Liver (tissue), 3 donors: Measurements from ENCODE around the gene HNRNPA2B1.

Experiments used
- ATF3 ChIP-seq: IDR thresholded peaks from 2 replicates; pipeline ENCODE4 v1.6.1; 2016; ENCODE audit warnings: antibody characterized with exemption
- CTCF ChIP-seq: fragments of 150-350 bp; IDR thresholded peaks from 2 replicates; pipeline ENCODE4 v1.5.1; 2017; ENCODE audit warnings: improper control_type of control experiment, low read depth, low read length; ENCODE audit not compliant: missing input control
- EGR1 ChIP-seq, 2 donors: IDR thresholded peaks; 2 replicates each; pipeline ENCODE4 v1.6.1; 2016 to 2018; ENCODE audit warnings: antibody characterized with exemption in 2 of 2, low read depth in 2 of 2
- FOXA1 ChIP-seq: IDR thresholded peaks from 2 replicates; pipeline ENCODE4 v1.6.1; 2016; ENCODE audit warnings: antibody characterized with exemption
- GABPA ChIP-seq, 2 donors: IDR thresholded peaks in 1 of 2; conservative IDR thresholded peaks in 1 of 2; 2 replicates each; pipeline ENCODE4 v1.6.1; 2016; ENCODE audit warnings: antibody characterized with exemption in 2 of 2, mild to moderate bottlenecking in 1 of 2, moderate library complexity in 1 of 2
- HNF4G ChIP-seq: IDR thresholded peaks from 2 replicates; pipeline ENCODE4 v1.6.1; 2016; ENCODE audit warnings: antibody characterized with exemption
- MAX ChIP-seq: IDR thresholded peaks from 2 replicates; pipeline ENCODE4 v1.6.1; 2016; ENCODE audit warnings: antibody characterized with exemption
- NR2F2 ChIP-seq: IDR thresholded peaks from 2 replicates; pipeline ENCODE4 v1.6.1; 2016; ENCODE audit warnings: antibody characterized with exemption
- RAD21 ChIP-seq, 2 donors: IDR thresholded peaks; 2 replicates each; pipeline ENCODE4 v1.6.1; 2016; ENCODE audit warnings: antibody characterized with exemption in 2 of 2, mild to moderate bottlenecking in 2 of 2
- REST ChIP-seq: IDR thresholded peaks from 2 replicates; pipeline ENCODE4 v1.6.1; 2016; ENCODE audit warnings: antibody characterized with exemption, mild to moderate bottlenecking
- RXRA ChIP-seq, 2 donors: IDR thresholded peaks; 2 replicates each; pipeline ENCODE4 v1.6.1; 2017 to 2018; ENCODE audit warnings: antibody characterized with exemption in 2 of 2, mild to moderate bottlenecking in 1 of 2
- SP1 ChIP-seq: IDR thresholded peaks from 2 replicates; pipeline ENCODE4 v1.6.1; 2018; ENCODE audit warnings: antibody characterized with exemption, mild to moderate bottlenecking
- YY1 ChIP-seq: IDR thresholded peaks from 2 replicates; pipeline ENCODE4 v1.6.1; 2016; ENCODE audit warnings: antibody characterized with exemption, mild to moderate bottlenecking
- TF ChIP-seq, protein P1 (sequence below): IDR thresholded peaks from 2 replicates; pipeline ENCODE4 v1.6.1; 2016; ENCODE audit warnings: antibody characterized with exemption
- donor health status: healthy.
- donor health status: healthy.

GRCh38 chr7:26213807-26214515 lies 13.4 kb upstream of the HNRNPA2B1 start:
- no peak for TF ChIP-seq RXRA (IDR thresholded peaks at IDR 0.05)
- no peak for TF ChIP-seq YY1
- TF ChIP-seq CTCF, result no peak
- TF ChIP-seq, protein P1, sequence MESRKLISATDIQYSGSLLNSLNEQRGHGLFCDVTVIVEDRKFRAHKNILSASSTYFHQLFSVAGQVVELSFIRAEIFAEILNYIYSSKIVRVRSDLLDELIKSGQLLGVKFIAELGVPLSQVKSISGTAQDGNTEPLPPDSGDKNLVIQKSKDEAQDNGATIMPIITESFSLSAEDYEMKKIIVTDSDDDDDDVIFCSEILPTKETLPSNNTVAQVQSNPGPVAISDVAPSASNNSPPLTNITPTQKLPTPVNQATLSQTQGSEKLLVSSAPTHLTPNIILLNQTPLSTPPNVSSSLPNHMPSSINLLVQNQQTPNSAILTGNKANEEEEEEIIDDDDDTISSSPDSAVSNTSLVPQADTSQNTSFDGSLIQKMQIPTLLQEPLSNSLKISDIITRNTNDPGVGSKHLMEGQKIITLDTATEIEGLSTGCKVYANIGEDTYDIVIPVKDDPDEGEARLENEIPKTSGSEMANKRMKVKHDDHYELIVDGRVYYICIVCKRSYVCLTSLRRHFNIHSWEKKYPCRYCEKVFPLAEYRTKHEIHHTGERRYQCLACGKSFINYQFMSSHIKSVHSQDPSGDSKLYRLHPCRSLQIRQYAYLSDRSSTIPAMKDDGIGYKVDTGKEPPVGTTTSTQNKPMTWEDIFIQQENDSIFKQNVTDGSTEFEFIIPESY, result no peak
- no peak for TF ChIP-seq REST
- TF ChIP-seq GABPA (IDR thresholded peaks at IDR 0.05 in 1 of 2, conservative IDR thresholded peaks at IDR 0.05 in 1 of 2), result no peak
- no peak for TF ChIP-seq RAD21 (IDR thresholded peaks at IDR 0.05)
- no peak for TF ChIP-seq MAX
- TF ChIP-seq NR2F2, result no peak
- no peak for TF ChIP-seq FOXA1
- TF ChIP-seq SP1, result no peak
- no peak for TF ChIP-seq ATF3
- TF ChIP-seq HNF4G, result no peak
- TF ChIP-seq EGR1 (IDR thresholded peaks at IDR 0.05; ENCODE audit: low read depth in 2 of 2), result no peak
